KMS-11 (cell line): ENCODE measurements around the gene SEC22A.

Experiments
- H2AFZ ChIP-seq: fragments of 200-600 bp; sonication (generic); 2 replicates; pipeline ENCODE4 v1.6.1; 2016; ENCODE audit warnings: antibody characterized with exemption, mixed run types, low read depth
- H3K27ac ChIP-seq: fragments of 200-600 bp; sonication (generic); 2 replicates; pipeline ENCODE4 v1.6.1; 2016; ENCODE audit warnings: mild to moderate bottlenecking, mixed run types
- H3K27me3 ChIP-seq: fragments of 200-600 bp; sonication (generic); 2 replicates; pipeline ENCODE4 v1.6.1; 2017; ENCODE audit warnings: mild to moderate bottlenecking, low read depth, mixed run types, moderate library complexity; ENCODE audit not compliant: insufficient read depth
- H3K36me3 ChIP-seq: fragments of 200-600 bp; sonication (generic); 2 replicates; pipeline ENCODE4 v1.6.1; 2017; ENCODE audit warnings: mild to moderate bottlenecking, mixed run types; ENCODE audit not compliant: insufficient read depth
- H3K4me1 ChIP-seq: fragments of 200-600 bp; sonication (generic); 2 replicates; pipeline ENCODE4 v1.6.1; 2016; ENCODE audit warnings: mild to moderate bottlenecking, low read depth, mixed run types; ENCODE audit not compliant: poor library complexity, severe bottlenecking
- H3K4me2 ChIP-seq: fragments of 200-600 bp; sonication (generic); 2 replicates; pipeline ENCODE4 v1.7.0; 2016; ENCODE audit warnings: mild to moderate bottlenecking, mixed run types
- H3K4me3 ChIP-seq: fragments of 200-600 bp; sonication (generic); IDR thresholded peaks from 2 replicates; pipeline ENCODE4 v1.6.1; 2017; ENCODE audit warnings: low read depth, low read length, mixed read lengths; ENCODE audit not compliant: insufficient read depth
- H3K79me2 ChIP-seq: fragments of 200-600 bp; sonication (generic); 2 replicates; pipeline ENCODE4 v1.6.1; 2016; ENCODE audit warnings: low read depth, mixed run types; ENCODE audit not compliant: insufficient read depth
- H3K9ac ChIP-seq: fragments of 200-600 bp; sonication (generic); 2 replicates; pipeline ENCODE4 v1.6.1; 2016; ENCODE audit warnings: mild to moderate bottlenecking, mixed run types
- H4K20me1 ChIP-seq: fragments of 200-600 bp; sonication (generic); 2 replicates; pipeline ENCODE4 v1.6.1; 2016; ENCODE audit warnings: mild to moderate bottlenecking, mixed run types; ENCODE audit not compliant: insufficient read depth
- TF ChIP-seq, protein P1 (sequence below): fragments of 200-600 bp; sonication (generic); conservative IDR thresholded peaks from 2 replicates; pipeline ENCODE4 v1.6.1; 2017; ENCODE audit warnings: low read depth, mild to moderate bottlenecking, antibody characterized with exemption, low read length, moderate library complexity, mixed read lengths

The SEC22A gene

DNA sequence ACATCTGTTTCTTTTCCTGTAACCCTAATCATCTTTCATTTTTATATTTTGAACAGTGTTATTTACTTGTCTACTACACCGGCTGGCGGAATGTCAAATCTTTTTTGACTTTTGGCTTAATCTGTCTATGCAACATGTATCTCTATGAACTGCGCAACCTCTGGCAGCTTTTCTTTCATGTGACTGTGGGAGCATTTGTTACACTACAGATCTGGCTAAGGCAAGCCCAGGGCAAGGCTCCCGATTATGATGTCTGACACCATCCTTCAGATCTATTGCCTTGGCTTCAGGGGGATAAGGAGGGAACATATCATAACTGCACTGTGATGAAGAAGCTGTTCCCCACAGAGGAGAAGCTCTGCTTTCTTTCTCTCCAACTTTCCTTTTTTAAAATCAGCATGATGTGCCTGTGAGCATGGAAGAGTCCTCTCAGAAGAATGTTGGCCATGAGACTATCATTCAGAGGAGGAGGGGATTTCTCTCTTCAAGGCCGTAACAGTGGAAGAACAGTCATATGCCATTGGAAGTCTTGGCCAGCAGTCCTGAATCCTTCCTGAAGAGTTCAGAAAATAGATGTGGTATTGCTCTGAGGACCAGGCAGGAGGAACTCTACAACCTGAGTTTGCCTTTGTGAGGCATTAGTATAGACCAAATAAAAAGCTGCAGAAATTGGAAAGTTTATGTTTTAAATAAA is 69.9 kb downstream of the SEC22A start:
- no peak overlapping the region for H3K4me3 ChIP-seq
- TF ChIP-seq, protein P1, sequence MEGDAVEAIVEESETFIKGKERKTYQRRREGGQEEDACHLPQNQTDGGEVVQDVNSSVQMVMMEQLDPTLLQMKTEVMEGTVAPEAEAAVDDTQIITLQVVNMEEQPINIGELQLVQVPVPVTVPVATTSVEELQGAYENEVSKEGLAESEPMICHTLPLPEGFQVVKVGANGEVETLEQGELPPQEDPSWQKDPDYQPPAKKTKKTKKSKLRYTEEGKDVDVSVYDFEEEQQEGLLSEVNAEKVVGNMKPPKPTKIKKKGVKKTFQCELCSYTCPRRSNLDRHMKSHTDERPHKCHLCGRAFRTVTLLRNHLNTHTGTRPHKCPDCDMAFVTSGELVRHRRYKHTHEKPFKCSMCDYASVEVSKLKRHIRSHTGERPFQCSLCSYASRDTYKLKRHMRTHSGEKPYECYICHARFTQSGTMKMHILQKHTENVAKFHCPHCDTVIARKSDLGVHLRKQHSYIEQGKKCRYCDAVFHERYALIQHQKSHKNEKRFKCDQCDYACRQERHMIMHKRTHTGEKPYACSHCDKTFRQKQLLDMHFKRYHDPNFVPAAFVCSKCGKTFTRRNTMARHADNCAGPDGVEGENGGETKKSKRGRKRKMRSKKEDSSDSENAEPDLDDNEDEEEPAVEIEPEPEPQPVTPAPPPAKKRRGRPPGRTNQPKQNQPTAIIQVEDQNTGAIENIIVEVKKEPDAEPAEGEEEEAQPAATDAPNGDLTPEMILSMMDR = no peak

DNA sequence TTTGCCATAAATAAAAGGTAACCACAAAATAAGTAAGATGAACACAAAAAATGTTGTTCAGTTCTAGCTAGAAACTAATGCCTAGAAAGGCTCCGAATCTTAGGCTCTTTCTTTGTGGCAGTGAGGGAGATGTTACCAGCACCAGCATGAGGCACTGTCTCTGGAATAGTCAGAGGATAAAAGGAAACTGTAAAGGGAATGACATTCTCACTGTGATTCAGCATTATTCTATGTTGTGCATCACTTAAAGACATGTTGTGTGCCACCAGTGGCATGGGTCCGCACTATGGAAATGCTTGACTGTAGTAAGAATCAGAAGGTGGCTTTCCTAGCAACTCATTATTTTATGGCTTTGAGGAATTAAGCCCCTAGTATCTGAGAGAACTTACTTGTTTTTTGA is 70.8 kb downstream of the SEC22A start:
- Histone ChIP-seq H3K9ac (no peak overlapping the region), H3K4me1 (no peaks in the 10 kb centered on the region), H3K27ac (no peak overlapping the region), H3K4me2 (no peak overlapping the region), H2AFZ (no peak overlapping the region), H3K4me3 (no peak overlapping the region), H3K79me2 (no peaks in the 10 kb centered on the region), H3K36me3 (no peaks in the 10 kb centered on the region), H4K20me1 (no peaks in the 10 kb centered on the region), H3K27me3 (no peaks in the 10 kb centered on the region)
- TF ChIP-seq, protein P1 = no peak

More for the DNA sequence above, 69.9 kb downstream of the SEC22A start:
- H2AFZ ChIP-seq = no peak overlapping the region
- H4K20me1 ChIP-seq = no peaks in the 10 kb centered on the region
- no peaks in the 10 kb centered on the region for H3K27me3 ChIP-seq
- no peaks in the 10 kb centered on the region for H3K36me3 ChIP-seq
- H3K27ac ChIP-seq = no peak overlapping the region
- H3K4me2 ChIP-seq = no peak overlapping the region
- H3K4me1 ChIP-seq = no peaks in the 10 kb centered on the region
- no peak overlapping the region for H3K9ac ChIP-seq
- no peaks in the 10 kb centered on the region for H3K79me2 ChIP-seq

GRCh38 chr3:123275691-123276090 is 73.9 kb downstream of the SEC22A start:
- no peaks in the 10 kb centered on the region for H4K20me1 ChIP-seq
- H3K4me3 ChIP-seq = no peak overlapping the region
- TF ChIP-seq, protein P1 = no peak
- H3K79me2 ChIP-seq = no peaks in the 10 kb centered on the region
- H3K36me3 ChIP-seq = no peaks in the 10 kb centered on the region
- H2AFZ ChIP-seq = no peak overlapping the region
- no peaks in the 10 kb centered on the region for H3K4me1 ChIP-seq
- no peaks in the 10 kb centered on the region for H3K27me3 ChIP-seq
- no peak overlapping the region for H3K9ac ChIP-seq
- no peak overlapping the region for H3K4me2 ChIP-seq
- no peak overlapping the region for H3K27ac ChIP-seq

DNA sequence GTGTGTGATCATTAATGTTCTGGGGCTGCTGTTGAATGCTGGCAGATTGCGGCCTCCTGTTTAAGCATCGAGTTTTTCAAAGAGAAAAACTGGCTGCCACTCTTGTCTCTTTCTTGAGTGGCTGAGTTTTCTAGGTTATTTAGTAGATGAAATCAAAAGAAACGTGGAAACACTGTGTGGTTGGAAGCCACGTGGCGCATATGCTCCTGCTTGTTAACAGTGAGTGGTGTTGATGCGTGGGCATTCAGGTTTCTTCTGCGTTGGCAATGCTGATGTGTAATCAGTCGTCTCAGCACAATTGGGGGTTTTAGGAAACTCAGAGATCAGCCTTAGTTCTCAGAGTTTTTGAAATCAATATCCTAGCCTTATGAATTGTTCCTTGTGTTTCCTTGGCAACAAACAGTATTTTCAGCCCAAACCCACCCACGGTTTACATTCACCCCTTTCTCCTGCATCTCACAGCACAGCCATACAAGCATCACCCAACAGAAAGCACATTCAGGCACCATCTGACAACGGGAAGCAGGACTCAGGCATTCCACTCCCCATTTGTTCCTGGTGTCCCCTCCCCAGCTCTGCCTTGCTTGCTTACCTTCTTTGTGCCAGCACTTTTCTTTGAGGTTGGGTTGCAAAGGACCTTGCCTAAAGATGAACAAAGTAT is 74.7 kb downstream of the SEC22A start:
- TF ChIP-seq, protein P1 = no peak
- no peak overlapping the region for H3K4me2 ChIP-seq
- no peak overlapping the region for H2AFZ ChIP-seq
- H3K4me3 ChIP-seq = no peak overlapping the region
- no peaks in the 10 kb centered on the region for H3K36me3 ChIP-seq
- no peak overlapping the region for H3K9ac ChIP-seq
- no peaks in the 10 kb centered on the region for H3K27me3 ChIP-seq
- no peaks in the 10 kb centered on the region for H4K20me1 ChIP-seq
- H3K79me2 ChIP-seq = no peaks in the 10 kb centered on the region
- H3K27ac ChIP-seq = no peak overlapping the region
- no peaks in the 10 kb centered on the region for H3K4me1 ChIP-seq
